Measurements from ENCODE around the gene PRDM2. TPM values are rescaled to one million over a fixed set of nuclear protein-coding genes. Genes with fewer than 3 reads are reported as not detected.

The PRDM2 gene
- total RNA-seq, 3 donors from 2014 or later = 34.7 to 56.1 (median 39.8) TPM

GRCh38 chr1:13781907-13782633 is 82.1 kb downstream of the PRDM2 start:
- Histone ChIP-seq H3K4me1 (ENCODE audit: low read depth) (no peaks in the 10 kb centered on the region), H3K4me3 (no peak overlapping the region), H3K9me3 (no peaks in the 10 kb centered on the region), H3K36me3 (ENCODE audit: low read depth) (no peaks in the 10 kb centered on the region)
- ATAC-seq (no peak), DNase-seq (no peak)
- no peak for TF ChIP-seq CTCF (IDR thresholded peaks at IDR 0.05)
- intact Hi-C loops (cut with DNase I, micrococcal nuclease) = no loop called here

GRCh38 chr1:13782634-13783360 is 82.8 kb downstream of the PRDM2 start:
- intact Hi-C loops (cut with DNase I, micrococcal nuclease) = no loop called here
- ATAC-seq (no peak), DNase-seq (no peak)
- TF ChIP-seq CTCF (IDR thresholded peaks at IDR 0.05) = no peak
- Histone ChIP-seq H3K4me1 (ENCODE audit: low read depth) (no peaks in the 10 kb centered on the region), H3K9me3 (no peaks in the 10 kb centered on the region), H3K4me3 (no peak overlapping the region), H3K36me3 (ENCODE audit: low read depth) (no peaks in the 10 kb centered on the region)

GRCh38 chr1:13783551-13783950 is 83.6 kb downstream of the PRDM2 start:
- no peak for TF ChIP-seq CTCF (IDR thresholded peaks at IDR 0.05)
- no peaks in the 10 kb centered on the region for H3K9me3 ChIP-seq
- H3K36me3 ChIP-seq (ENCODE audit: low read depth) = no peaks in the 10 kb centered on the region
- intact Hi-C loops (cut with DNase I, micrococcal nuclease) = no loop called here
- ATAC-seq (no peak), DNase-seq (no peak)
- no peak overlapping the region for H3K4me3 ChIP-seq
- no peaks in the 10 kb centered on the region for H3K4me1 ChIP-seq (ENCODE audit: low read depth)

DNA sequence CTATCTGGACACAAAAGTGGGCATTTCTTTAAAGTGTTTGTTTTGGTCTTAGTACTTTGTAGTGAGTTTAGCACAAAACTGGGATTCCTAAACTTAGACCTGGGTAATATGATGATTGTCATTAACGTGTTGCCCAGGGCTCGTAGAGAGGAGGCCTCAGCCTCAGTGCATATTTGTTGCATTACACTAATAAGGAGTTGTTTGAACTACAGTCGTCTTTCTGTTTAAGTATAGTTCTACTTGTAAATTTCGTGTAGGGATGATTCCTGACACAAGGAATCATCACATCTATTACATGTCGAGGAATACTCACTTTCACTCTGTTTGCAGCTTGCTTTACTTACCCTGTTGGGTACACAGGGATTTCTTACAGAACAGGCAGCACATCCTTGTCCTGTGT is 85.0 kb downstream of the PRDM2 start:
- Histone ChIP-seq H3K9me3 (no peaks in the 10 kb centered on the region), H3K4me3 (no peak overlapping the region), H3K36me3 (ENCODE audit: low read depth) (no peaks in the 10 kb centered on the region), H3K4me1 (ENCODE audit: low read depth) (no peaks in the 10 kb centered on the region)
- DNase-seq = no peak
- no peak for ATAC-seq
- intact Hi-C loops (cut with DNase I, micrococcal nuclease) = no loop called here
- no peak for TF ChIP-seq CTCF (IDR thresholded peaks at IDR 0.05)

DNA sequence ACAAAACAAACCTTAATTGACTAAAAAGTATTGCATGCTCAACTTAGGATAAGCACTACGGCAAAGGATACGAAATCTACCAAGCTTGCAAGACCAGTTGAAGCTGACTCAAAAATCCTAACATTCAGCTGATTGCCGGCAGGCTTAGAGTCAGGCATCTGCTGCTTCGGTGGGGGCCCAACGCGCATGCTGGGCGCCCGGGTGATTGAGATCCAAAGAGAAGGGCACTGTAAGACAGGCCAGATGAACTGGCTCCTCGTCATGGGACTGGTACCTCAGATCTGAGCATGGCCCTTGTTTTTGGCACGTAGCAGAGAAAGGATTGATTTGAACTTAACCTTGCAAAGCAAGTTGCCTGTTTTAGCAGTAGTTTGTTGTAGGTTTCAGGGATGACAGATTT is 86.6 kb downstream of the PRDM2 start:
- TF ChIP-seq CTCF (IDR thresholded peaks at IDR 0.05) = no peak
- intact Hi-C loops (cut with DNase I, micrococcal nuclease) = no loop called here
- Histone ChIP-seq H3K9me3 (no peaks in the 10 kb centered on the region), H3K4me3 (no peak overlapping the region), H3K4me1 (ENCODE audit: low read depth) (no peaks in the 10 kb centered on the region), H3K36me3 (ENCODE audit: low read depth) (no peaks in the 10 kb centered on the region)
- DNase-seq (no peak), ATAC-seq (no peak)
